BLaER1 treated with 17β-estradiol and CSF1 and Interleukin-3, amounts not matched to agents 10 nM and 100 nM (cell line): ENCODE results near the gene VPS37B.

Experiments
- H3K27ac ChIP-seq, 11 experiments: shearing (Covaris generic); formaldehyde crosslinking; 2 replicates each; pipeline ENCODE4 v1.8.1; 2022
- H3K27me3 ChIP-seq, 11 experiments: shearing (Covaris generic); formaldehyde crosslinking; 2 replicates each; pipeline ENCODE4 v1.8.1; 2022
- H3K36me3 ChIP-seq, 11 experiments: shearing (Covaris generic); formaldehyde crosslinking; 2 replicates each; pipeline ENCODE4 v1.8.1; 2022
- H3K4me1 ChIP-seq, 10 experiments: shearing (Covaris generic); formaldehyde crosslinking; 2 replicates each; pipeline ENCODE4 v1.8.1; 2022
- H3K4me2 ChIP-seq, 11 experiments: shearing (Covaris generic); formaldehyde crosslinking; 2 replicates each; pipeline ENCODE4 v1.8.1; 2022
- H3K4me3 ChIP-seq, 10 experiments: shearing (Covaris generic); formaldehyde crosslinking; 2 replicates each; pipeline ENCODE4 v1.8.1; 2022
- H3K9ac ChIP-seq, 11 experiments: shearing (Covaris generic); formaldehyde crosslinking; 2 replicates each; pipeline ENCODE4 v1.8.1; 2022
- H3K9me3 ChIP-seq, 11 experiments: shearing (Covaris generic); formaldehyde crosslinking; replicated peaks in 1 of 11; 2 replicates each; pipeline ENCODE4 v1.8.1; 2022
- H4K20me1 ChIP-seq, 11 experiments: shearing (Covaris generic); formaldehyde crosslinking; 2 replicates each; pipeline ENCODE4 v1.8.1; 2022
- Cebpa-rat ChIP-seq, 11 experiments: shearing (Covaris generic); IDR thresholded peaks; 2 replicates each; pipeline ENCODE4 v1.8.1; 2022

Gene VPS37B

DNA sequence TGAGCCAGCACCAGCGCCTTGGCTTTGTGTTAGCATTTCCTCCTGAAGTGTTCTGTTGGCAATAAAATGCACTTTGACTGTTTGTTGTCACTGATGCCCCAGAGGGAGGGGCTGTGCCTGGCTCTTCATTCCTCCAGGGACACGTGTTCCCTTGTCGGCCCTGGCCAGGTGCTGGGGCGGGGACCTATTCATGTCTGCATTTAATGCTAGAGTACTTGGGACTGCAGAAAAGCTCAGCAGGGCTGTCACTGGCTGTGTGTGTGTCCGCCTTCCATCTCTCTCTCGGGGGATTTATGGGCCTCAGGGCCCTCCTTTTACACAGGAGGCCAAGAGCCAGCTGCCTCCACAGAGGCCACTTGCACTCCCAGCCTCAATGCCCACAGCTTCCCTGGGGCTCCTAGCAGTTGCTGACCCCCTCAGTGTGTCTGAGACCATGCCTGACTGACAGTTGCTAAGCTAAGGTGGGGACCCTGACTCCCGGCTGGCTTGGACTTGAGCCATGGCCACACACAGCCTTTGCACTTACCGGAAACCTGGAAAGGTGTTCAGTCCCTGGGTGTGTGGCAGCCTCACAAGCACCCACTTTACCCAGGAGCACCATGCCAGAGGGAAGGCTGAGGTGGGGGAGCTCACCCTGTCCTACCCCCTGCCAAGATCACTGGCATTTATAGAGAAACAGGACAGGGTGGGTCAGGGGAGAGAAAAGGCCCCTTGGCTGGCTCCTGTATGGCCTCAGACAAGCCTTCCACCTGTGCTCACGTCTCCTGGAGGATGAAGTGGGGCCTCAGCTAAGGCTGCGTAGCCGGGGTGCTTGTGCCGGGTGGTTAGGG, 32.8 kb downstream of the VPS37B start:
- peak overlapping the region in 2 of 11 experiments; percentile 35 to 52; a peak in 4 of 22 replicates for H3K27ac ChIP-seq
- TF ChIP-seq Cebpa-rat (IDR thresholded peaks at IDR 0.05): no peak

DNA sequence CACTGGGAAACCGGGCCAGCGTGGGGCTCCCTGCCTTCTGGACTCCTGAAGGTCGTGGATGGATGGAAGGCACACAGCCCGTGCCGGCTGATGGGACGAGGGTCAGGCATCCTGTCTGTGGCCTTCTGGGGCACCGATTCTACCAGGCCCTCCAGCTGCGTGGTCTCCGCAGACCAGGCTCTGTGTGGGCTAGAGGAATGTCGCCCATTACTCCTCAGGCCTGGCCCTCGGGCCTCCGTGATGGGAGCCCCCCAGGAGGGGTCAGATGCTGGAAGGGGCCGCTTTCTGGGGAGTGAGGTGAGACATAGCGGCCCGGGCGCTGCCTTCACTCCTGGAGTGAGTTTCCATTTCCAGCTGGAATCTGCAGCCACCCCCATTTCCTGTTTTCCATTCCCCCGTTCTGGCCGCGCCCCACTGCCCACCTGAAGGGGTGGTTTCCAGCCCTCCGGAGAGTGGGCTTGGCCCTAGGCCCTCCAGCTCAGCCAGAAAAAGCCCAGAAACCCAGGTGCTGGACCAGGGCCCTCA, 33.8 kb downstream of the VPS37B start:
- H3K9ac ChIP-seq: peak overlapping the region in 10 of 11 experiments; percentile 0 to 62 (median 24); a peak in 8 of 22 replicates
- peaks cover 26 to 79% (median 65%) of the 10 kb centered on the region in 11 experiments; a peak in 21 of 22 replicates for H4K20me1 ChIP-seq
- peak overlapping the region in 5 of 11 experiments; percentile 22 to 55 (median 39); a peak in 9 of 22 replicates for H3K27ac ChIP-seq
- peaks cover 43 to 81% (median 68%) of the 10 kb centered on the region in 10 experiments for H3K4me1 ChIP-seq
- peaks cover 0 to 12% (median 0%) of the 10 kb centered on the region in 11 experiments; a peak in 1 of 22 replicates for H3K27me3 ChIP-seq
- H3K4me2 ChIP-seq: peak overlapping the region; percentile 55 to 92 (median 78)
- H3K36me3 ChIP-seq: peaks cover 23 to 65% (median 30%) of the 10 kb centered on the region in 11 experiments
- H3K4me3 ChIP-seq: no peak overlapping the region; a peak in 1 of 20 replicates
- no peaks in the 10 kb centered on the region for H3K9me3 ChIP-seq
- no peak for TF ChIP-seq Cebpa-rat (IDR thresholded peaks at IDR 0.05)

More for the DNA sequence above, 32.8 kb downstream of the VPS37B start:
- H3K4me3 ChIP-seq: peak overlapping the region in 1 of 10 experiments; percentile 0; a peak in 1 of 20 replicates
- H4K20me1 ChIP-seq: peaks cover 34 to 88% (median 70%) of the 10 kb centered on the region in 11 experiments; a peak in 21 of 22 replicates
- H3K4me1 ChIP-seq: peaks cover 52 to 90% (median 77%) of the 10 kb centered on the region in 10 experiments
- H3K9ac ChIP-seq: peak overlapping the region in 5 of 11 experiments; percentile 15 to 61 (median 54); a peak in 9 of 22 replicates
- peak overlapping the region; percentile 13 to 92 (median 70); a peak in 19 of 22 replicates for H3K4me2 ChIP-seq
- H3K9me3 ChIP-seq: no peaks in the 10 kb centered on the region
- H3K36me3 ChIP-seq: peaks cover 25 to 59% (median 29%) of the 10 kb centered on the region in 11 experiments
- peaks cover 0 to 12% (median 0%) of the 10 kb centered on the region in 11 experiments; a peak in 1 of 22 replicates for H3K27me3 ChIP-seq

DNA sequence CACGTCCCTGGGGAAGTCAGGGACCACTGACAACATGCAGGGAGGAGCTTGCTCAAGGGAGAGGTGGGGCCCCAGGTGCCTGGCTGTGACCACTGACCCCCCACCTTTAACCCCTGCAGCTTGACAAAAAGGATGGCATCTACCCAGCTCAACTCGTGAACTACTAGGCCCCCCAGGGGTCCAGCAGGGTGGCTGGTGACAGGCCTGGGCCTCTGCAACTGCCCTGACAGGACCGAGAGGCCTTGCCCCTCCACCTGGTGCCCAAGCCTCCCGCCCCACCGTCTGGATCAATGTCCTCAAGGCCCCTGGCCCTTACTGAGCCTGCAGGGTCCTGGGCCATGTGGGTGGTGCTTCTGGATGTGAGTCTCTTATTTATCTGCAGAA, 34.3 kb downstream of the VPS37B start:
- Histone ChIP-seq H3K4me3 (no peak overlapping the region; a peak in 1 of 20 replicates), H3K27ac (peak overlapping the region in 2 of 11 experiments; percentile 9 to 39; a peak in 2 of 22 replicates), H3K9me3 (no peaks in the 10 kb centered on the region), H3K36me3 (peaks cover 19 to 64% (median 25%) of the 10 kb centered on the region in 11 experiments), H4K20me1 (peaks cover 23 to 73% (median 62%) of the 10 kb centered on the region in 11 experiments; a peak in 21 of 22 replicates), H3K27me3 (peaks cover 0 to 12% (median 0%) of the 10 kb centered on the region in 11 experiments; a peak in 1 of 22 replicates), H3K9ac (peak overlapping the region in 8 of 11 experiments; percentile 0 to 62 (median 35); a peak in 7 of 22 replicates), H3K4me1 (peaks cover 37 to 76% (median 63%) of the 10 kb centered on the region in 10 experiments), H3K4me2 (peak overlapping the region; percentile 55 to 92 (median 78))
- TF ChIP-seq Cebpa-rat (IDR thresholded peaks at IDR 0.05): no peak

DNA sequence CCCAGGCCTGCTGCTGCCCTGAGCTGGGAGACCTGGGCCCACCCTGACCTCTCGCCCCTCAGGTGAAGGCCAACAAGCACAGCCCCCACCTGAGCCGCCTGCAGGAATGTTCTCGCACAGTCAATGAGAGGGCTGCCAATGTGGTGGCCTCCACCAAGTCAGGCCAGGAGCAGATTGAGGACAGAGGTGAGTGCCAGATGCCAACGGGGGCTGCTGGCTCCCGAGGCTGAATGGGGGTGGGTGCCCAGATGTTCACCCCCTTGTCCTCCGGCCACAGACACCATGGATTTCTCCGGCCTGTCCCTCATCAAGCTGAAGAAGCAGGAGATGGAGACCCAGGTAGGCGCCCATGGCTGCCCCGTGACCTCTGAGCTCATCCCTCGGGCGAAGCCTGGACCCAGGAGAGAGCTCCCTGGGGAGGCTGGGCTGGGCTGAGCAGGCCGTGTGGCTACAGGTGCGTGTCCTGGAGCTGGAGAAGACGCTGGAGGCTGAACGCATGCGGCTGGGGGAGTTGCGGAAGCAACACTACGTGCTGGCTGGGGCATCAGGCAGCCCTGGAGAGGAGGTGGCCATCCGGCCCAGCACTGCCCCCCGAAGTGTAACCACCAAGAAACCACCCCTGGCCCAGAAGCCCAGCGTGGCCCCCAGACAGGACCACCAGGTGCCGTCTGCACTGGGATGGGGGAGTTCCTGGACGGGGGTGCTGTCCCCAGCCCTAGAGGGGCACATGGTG, 34.9 kb downstream of the VPS37B start:
- Histone ChIP-seq H3K9ac (peak overlapping the region in 6 of 11 experiments; percentile 8 to 62 (median 42); a peak in 9 of 22 replicates), H3K27me3 (peaks cover 0 to 12% (median 0%) of the 10 kb centered on the region in 11 experiments; a peak in 2 of 22 replicates), H3K4me3 (no peak overlapping the region), H3K36me3 (peaks cover 13 to 64% (median 19%) of the 10 kb centered on the region in 11 experiments; a peak in 21 of 22 replicates), H3K27ac (peak overlapping the region in 3 of 11 experiments; percentile 9 to 39 (median 15); a peak in 1 of 22 replicates), H3K9me3 (no peaks in the 10 kb centered on the region), H3K4me1 (peaks cover 36 to 76% (median 63%) of the 10 kb centered on the region in 10 experiments), H4K20me1 (peaks cover 17 to 73% (median 62%) of the 10 kb centered on the region in 11 experiments; a peak in 21 of 22 replicates), H3K4me2 (peak overlapping the region; percentile 55 to 92 (median 78))
- no peak for TF ChIP-seq Cebpa-rat (IDR thresholded peaks at IDR 0.05)

DNA sequence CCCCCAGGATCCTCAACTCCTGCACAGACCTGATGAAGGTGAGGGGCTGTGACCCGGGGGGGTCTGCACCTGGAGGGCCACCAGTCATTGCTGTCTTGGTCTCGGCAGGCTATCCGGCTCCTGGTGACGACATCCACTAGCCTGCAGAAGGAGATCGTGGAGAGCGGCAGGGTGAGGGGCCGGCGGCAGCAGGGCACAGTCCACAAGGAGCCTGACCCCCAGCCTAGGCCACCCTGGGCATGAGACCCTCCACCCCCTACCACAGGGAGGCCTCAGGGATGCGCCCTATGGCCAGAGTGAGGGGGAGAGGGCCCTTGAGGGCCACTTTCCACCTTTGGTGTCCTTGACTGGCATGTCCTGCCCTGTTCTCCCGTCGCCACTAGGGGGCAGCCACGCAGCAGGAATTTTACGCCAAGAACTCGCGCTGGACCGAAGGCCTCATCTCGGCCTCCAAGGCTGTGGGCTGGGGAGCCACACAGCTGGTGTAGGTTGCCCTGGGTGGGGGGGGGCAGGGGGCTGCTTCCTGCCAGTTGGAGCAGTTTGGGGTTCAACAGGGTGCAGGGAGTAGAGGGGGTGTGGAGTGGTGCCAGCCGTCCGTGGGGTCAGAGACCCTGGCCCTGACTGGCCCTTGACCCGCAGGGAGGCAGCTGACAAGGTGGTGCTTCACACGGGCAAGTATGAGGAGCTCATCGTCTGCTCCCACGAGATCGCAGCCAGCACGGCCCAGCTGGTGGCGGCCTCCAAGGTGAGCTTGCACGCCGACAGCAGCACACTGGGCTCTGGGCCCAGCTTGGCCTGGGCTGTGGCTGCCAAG, 35.7 kb downstream of the VPS37B start:
- Histone ChIP-seq H3K4me1 (peaks cover 31 to 76% (median 63%) of the 10 kb centered on the region in 10 experiments), H3K27ac (0 out of 22 replicates have a peak overlapping the region, but pooled peaks of 2 of the 11 experiments have one; percentile 15 to 39), H3K9ac (peak overlapping the region in 3 of 11 experiments; percentile 13 to 47 (median 35); a peak in 4 of 22 replicates), H3K4me2 (peak overlapping the region; percentile 55 to 92 (median 78); a peak in 21 of 22 replicates), H4K20me1 (peaks cover 9 to 73% (median 61%) of the 10 kb centered on the region in 11 experiments; a peak in 21 of 22 replicates), H3K36me3 (peaks cover 8 to 59% (median 12%) of the 10 kb centered on the region in 11 experiments; a peak in 20 of 22 replicates), H3K27me3 (peaks cover 0 to 14% (median 0%) of the 10 kb centered on the region in 11 experiments; a peak in 2 of 22 replicates), H3K4me3 (no peak overlapping the region), H3K9me3 (no peaks in the 10 kb centered on the region)
- no peak for TF ChIP-seq Cebpa-rat (IDR thresholded peaks at IDR 0.05)

DNA sequence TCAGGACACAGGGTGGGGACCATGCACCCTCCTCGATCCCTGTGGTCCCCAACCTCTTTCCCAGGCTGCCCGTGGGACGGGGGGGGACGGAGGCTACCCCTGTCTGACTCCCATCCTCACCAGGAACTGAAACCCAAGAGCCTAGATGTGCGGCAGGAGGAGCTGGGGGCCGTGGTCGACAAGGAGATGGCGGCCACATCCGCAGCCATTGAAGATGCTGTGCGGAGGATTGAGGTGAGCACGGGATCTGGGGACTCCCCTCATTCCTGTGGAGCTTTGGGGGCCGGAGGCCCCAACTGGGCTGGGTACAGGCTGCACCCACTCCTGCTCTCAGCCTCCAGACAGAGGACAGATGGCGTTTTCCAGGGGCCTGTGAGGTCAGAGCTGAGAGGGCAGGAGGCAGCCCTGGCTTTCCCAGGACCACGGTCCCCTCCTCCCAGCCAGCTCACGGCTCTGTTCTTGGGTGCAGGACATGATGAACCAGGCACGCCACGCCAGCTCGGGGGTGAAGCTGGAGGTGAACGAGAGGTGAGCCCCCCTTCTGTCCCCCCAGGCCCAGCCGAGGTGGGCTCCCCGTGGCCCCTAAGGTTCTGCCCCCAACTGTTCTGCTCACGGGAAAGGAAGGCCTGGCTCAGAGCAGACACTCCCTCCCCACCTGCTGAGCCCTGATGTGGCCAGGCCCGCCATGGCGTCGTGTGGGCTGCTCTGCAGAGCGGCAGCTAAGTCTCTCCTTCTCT, 36.5 kb downstream of the VPS37B start:
- no peak for TF ChIP-seq Cebpa-rat (IDR thresholded peaks at IDR 0.05)
- Histone ChIP-seq H4K20me1 (peaks cover 2 to 73% (median 59%) of the 10 kb centered on the region in 11 experiments; a peak in 21 of 22 replicates), H3K27ac (no peak overlapping the region), H3K9ac (peak overlapping the region in 2 of 11 experiments; percentile 33 to 35; a peak in 2 of 22 replicates), H3K4me1 (peaks cover 31 to 76% (median 63%) of the 10 kb centered on the region in 10 experiments), H3K9me3 (no peaks in the 10 kb centered on the region), H3K4me2 (peak overlapping the region in 3 of 11 experiments; percentile 21 to 82 (median 70); a peak in 4 of 22 replicates), H3K4me3 (no peak overlapping the region), H3K27me3 (peaks cover 0 to 22% (median 0%) of the 10 kb centered on the region in 11 experiments; a peak in 3 of 22 replicates), H3K36me3 (peaks cover 4 to 59% (median 4%) of the 10 kb centered on the region in 11 experiments; a peak in 20 of 22 replicates)
